GM21381 (cell line): ENCODE results near the gene CD2BP2.

Experiments used
- ATAC-seq: cut with Tn5 transposase; IDR thresholded peaks from one replicate; pipeline ENCODE4 v1.9.1; 2021; ENCODE audit warnings: mild to moderate bottlenecking, moderate library complexity; ENCODE audit not compliant: unreplicated experiment

CD2BP2 gene

GRCh38 chr16:30379158-30379783 lies 24.2 kb upstream of the CD2BP2 start:
- no peak for ATAC-seq

DNA sequence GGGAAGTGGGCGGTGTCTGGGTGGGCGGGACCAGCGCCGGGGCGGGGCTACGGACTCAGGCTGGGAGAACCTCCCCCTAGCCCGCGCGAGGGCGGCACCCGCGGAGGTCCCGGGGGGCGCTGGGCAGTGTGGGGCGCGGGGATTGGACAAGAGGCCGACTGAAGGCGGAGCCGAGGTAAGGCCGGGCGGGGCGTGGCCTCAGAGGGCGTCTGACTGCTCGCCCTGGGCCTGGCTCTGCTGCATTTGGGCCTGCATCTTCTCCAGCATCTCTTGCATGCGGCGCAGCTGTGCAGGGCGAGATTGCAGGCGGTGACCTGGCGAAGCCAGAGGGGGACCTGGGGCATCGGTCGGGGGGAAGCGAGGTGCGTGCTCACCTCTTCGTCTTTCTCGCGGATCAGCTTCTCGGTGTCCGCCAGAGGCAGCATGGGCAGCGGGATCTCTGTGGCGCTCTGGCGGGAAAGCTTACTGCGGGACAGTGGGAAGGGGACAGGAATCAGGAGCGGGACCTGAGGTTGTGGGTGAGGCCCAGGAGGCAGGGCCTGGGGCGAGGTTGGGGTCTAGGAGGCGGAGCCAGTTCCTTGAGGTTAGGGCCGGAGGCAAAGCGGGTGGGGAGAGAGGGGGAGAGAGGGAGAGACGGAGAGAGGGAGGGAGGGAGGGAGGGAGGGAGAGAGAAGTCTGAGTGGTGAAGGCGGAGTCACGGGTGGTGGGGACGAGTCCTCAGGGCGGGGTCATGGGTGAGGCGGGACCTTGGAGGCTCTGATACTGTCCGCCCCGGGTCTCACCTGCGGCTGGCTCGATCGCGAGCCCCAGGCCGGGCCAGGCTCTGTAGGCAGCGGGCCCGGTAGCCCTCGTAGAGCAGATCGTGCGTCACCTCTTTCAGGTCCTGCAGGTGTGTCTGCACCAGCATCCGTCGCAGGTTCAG lies 23.4 kb upstream of the CD2BP2 start:
- peak; percentile 83 for ATAC-seq

DNA sequence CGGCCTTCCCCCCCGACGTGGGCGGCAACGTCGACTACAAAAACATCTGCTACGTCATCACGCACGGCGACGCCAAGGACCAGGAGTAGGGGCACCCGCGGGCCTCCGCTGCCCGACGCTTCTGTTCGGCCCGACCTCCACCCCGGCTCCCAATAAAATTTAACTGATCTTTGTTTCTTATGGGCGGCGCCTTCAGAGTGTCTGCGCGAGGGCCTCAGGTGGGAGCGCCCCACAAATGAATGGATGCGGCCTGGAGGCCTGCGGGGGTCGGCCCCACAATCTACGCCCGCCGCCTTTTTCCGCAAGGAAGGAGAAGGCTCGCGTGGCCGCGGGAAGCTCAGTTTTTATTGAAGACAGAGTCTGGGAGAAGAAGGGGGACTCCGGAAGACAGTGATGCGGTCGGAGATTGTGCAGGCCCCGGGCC lies 22.7 kb upstream of the CD2BP2 start:
- ATAC-seq, result peak; percentile 30

- ATAC-seq, result no peak
Measured at GRCh38 chr16:30377050-30377811, 22.1 kb upstream of the CD2BP2 start.

DNA sequence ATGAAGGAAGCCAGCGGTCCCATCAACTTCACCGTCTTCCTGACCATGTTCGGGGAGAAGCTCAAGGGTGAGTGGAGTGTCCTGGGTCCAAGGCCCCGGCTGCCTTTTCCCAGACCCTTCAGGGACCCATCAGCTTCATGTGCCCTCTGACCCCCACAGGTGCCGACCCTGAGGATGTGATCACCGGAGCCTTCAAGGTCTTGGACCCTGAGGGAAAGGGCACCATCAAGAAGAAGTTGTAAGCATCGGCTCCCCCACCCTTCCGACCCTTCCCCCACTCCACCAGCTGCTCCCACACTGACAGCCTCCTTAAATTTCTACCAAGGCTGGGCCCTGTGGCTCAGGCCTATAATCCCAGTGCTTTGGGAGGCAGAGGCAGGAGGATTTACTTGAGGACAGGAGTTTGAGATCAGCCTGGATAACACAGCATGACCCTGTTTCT lies 21.4 kb upstream of the CD2BP2 start:
- ATAC-seq, result no peak

GRCh38 chr16:30375864-30376263 lies 20.8 kb upstream of the CD2BP2 start:
- no peak for ATAC-seq

GRCh38 chr16:30374538-30374937 lies 19.4 kb upstream of the CD2BP2 start, which contains the start of gene MYL11:
MYL11 (plus strand) TSS chr16:30374802; CDS start chr16:30374858, 56 bp downstream.
- no peak for ATAC-seq

DNA sequence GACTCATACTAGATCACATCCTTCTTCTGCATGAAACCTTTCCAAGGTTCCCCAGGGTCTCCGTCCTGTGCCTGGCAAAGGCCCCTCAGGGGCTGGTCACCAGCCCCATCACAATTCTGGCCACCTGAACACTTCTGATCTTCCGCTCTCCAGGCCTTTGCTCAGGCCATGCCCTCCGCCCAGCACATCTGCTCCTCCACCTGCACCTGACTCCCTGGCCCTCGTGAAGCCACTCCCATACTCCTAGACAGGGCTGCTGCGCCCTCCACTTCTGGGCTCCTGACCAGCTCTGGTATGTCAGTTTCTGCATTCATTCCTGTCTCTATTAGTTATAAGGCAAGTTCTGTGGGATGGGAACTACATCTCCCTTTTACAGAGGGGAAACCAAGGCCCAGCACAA lies 17.6 kb upstream of the CD2BP2 start:
- ATAC-seq, result no peak

GRCh38 chr16:30372038-30372712 lies 17.1 kb upstream of the CD2BP2 start:
- ATAC-seq, result no peak

DNA sequence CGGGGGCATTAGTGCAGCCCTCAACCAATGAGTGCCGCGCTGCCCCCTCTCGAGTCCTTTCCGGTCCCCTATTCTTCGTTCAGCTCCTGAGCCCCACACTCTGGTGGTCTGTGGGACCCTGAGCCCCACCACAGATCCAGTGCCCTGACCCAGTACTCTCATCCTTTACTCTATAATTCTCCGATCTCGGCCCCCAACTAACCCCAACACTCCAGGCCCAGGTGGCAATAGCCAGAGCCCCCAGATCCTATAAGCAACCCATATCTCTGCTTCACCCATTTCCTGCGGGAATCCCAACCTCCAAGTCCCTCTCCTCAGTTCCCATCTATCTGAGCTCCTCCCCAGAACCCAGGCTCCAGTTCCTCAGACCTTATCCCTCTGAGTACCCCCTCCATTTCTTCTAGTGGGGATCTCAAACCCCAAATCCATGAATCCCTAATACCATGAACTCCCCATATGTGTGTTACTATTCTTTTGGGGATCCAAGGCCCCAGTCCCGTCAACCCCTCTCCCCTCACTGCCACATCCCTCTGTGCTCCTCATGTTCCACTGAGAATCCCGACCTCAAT lies 16.2 kb upstream of the CD2BP2 start:
- no peak for ATAC-seq

GRCh38 chr16:30370456-30371247 lies 15.5 kb upstream of the CD2BP2 start, which contains the start of gene TBC1D10B:
TBC1D10B (minus strand) TSS chr16:30370494; CDS start chr16:30370183, 311 bp downstream.
- peak; percentile 71 for ATAC-seq

DNA sequence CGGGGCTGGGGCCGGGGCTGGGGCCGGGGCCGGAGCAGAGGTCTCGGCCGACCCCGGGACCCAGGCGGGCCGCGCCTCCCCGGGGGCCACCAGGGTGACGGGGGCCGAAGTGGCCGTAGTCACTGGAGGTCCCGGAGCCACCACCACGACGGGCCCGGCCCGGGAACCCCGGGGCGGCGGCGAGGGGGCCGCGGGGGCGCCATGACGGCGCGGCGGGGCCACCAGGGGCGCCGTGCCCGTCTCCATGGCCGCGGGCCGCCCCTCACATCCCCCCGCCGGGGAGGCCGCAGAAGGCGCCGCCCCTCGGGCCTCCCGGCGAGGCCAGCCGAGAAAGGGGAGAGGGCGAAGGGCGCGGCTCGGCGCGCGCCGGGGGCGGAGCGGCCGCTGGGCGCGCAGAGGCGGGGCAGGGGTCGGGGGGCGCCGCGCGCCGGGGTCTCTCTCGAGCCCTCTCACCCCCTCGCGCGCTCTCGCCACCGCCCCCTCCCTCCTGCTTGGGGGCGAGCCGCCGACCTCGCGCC lies 14.9 kb upstream of the CD2BP2 start:
- peak; percentile 1 for ATAC-seq

- ATAC-seq, result no peak
Measured at GRCh38 chr16:30369091-30369937, 14.2 kb upstream of the CD2BP2 start.

DNA sequence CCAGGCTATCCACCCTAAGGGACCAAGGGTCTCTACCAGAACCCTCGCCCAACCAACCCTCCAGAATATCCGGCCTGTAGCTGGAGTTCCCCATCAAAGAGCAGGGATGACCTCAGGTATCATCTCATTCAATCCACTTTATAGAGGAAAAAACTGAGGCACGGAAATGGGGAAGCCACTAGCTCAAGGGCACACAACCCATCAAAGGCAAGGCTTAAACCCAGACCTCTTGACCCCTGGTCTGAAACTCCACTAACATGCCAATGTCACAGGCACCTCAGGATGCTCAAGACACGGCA lies 13.6 kb upstream of the CD2BP2 start:
- ATAC-seq, result no peak

DNA sequence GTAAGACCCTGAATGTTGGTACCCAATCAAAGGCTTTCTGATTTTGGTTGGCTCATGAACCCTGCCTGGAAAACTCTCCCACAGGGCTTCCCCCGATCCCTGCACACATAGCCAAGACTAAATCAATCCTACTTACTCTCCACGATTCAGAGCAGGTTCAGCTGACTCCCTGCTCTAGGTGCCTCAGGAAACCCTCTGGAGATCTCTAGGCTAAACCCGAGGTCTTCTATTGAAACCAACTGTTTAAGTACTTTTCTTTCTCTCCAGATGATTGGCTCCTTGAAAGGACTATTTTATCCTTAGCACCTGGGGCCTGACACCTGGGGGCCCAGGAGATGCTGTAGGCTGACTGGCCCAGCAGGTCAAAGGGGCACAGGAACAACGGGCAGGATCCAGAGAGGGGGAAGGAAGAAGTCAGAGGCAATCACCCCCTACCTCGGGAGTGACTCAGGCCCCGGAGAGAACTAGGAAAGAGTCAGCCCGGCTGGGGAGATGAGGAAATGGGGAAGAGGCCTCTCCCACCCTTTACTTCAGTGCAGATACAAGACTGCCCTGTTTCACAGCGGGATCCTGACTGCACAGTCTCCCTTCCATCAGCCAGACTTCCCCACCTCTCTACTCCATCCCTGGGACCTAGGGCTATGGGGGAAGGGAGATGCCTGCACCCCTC lies 13.1 kb upstream of the CD2BP2 start:
- no peak for ATAC-seq

GRCh38 chr16:30367349-30368009 lies 12.4 kb upstream of the CD2BP2 start:
- no peak for ATAC-seq

DNA sequence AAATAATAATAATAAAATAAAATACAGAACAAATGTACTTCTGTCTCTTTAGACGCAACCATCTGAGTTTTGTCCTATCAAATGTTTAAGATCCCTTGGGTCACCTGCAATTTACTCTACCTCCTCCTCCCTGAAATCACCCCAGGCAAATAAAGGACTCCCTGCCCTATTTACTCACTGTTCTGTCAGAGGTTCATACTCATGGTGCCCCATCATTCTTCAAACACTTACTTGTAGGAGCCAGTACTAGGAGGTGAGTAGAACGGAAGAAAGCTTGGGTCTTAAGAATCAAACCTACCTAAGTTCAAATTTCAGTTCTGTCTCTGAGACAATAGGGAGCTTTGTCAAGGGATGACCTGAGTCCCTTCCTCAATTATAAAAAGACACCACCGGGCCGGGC lies 11.4 kb upstream of the CD2BP2 start:
- no peak for ATAC-seq
